Smooth muscle cell (in vitro differentiated cells): Measurements from ENCODE around the gene PLAC1. TPM values are rescaled to one million over a fixed set of nuclear protein-coding genes. Genes with fewer than 3 reads are reported as not detected.

Source experiments
- DNase-seq: peaks from one replicate; lab custom pipeline; 2025; ENCODE audit not compliant: unreplicated experiment; lab: John Stamatoyannopoulos, UW
- H2AFZ ChIP-seq: fragments of 200-600 bp; sonication (generic); 2 replicates; pipeline ENCODE4 v1.6.0; 2016; ENCODE audit warnings: antibody characterized with exemption, low read depth, mild to moderate bottlenecking
- H3F3A ChIP-seq: fragments of 200-600 bp; sonication (generic); 2 replicates; pipeline ENCODE4 v1.6.0; 2017; ENCODE audit warnings: antibody characterized with exemption, low read depth
- H3K27ac ChIP-seq: fragments of 200-600 bp; sonication (generic); 2 replicates; pipeline ENCODE4 v1.5.1; 2016; ENCODE audit warnings: low read depth, mild to moderate bottlenecking
- H3K27me3 ChIP-seq: fragments of 200-600 bp; sonication (generic); 2 replicates; pipeline ENCODE4 v1.6.1; 2016; ENCODE audit warnings: low read depth, mild to moderate bottlenecking
- H3K36me3 ChIP-seq: fragments of 200-600 bp; sonication (generic); 2 replicates; pipeline ENCODE4 v1.5.1; 2016; ENCODE audit warnings: low read depth
- H3K4me1 ChIP-seq: fragments of 200-600 bp; sonication (generic); 2 replicates; pipeline ENCODE4 v1.5.1; 2016; ENCODE audit warnings: low read depth
- H3K4me2 ChIP-seq: fragments of 200-600 bp; sonication (generic); 2 replicates; pipeline ENCODE4 v1.6.0; 2016; ENCODE audit warnings: mild to moderate bottlenecking
- H3K4me3 ChIP-seq: fragments of 200-600 bp; sonication (generic); 2 replicates; pipeline ENCODE4 v1.5.1; 2016; ENCODE audit warnings: mild to moderate bottlenecking
- H3K79me2 ChIP-seq: fragments of 200-600 bp; sonication (generic); 2 replicates; pipeline ENCODE4 v1.6.0; 2016; ENCODE audit warnings: low read depth, mild to moderate bottlenecking
- H3K9ac ChIP-seq: fragments of 200-600 bp; sonication (generic); 2 replicates; pipeline ENCODE4 v1.6.0; 2016; ENCODE audit warnings: low read depth
- H3K9me3 ChIP-seq: fragments of 200-600 bp; sonication (generic); replicated peaks from 2 replicates; pipeline ENCODE4 v1.5.1; 2016; ENCODE audit warnings: low read depth
- H4K20me1 ChIP-seq: fragments of 200-600 bp; sonication (generic); 2 replicates; pipeline ENCODE4 v1.6.0; 2016; ENCODE audit warnings: low read depth
- CTCF ChIP-seq: fragments of 200-600 bp; sonication (generic); IDR thresholded peaks from 2 replicates; pipeline ENCODE4 v1.5.1; 2017; ENCODE audit warnings: borderline replicate concordance, mild to moderate bottlenecking, antibody characterized with exemption; ENCODE audit not compliant: insufficient read depth, poor library complexity, severe bottlenecking
- WGBS: methylation state at CpG from one replicate; pipeline ENCODE4 v1.1.7; 2016; ENCODE audit warnings: low lambda C conversion rate; 5-methylcytosine and 5-hydroxymethylcytosine counted together
- polyA plus RNA-seq: library from polyadenylated mRNA; unstranded; fragments of >200 nt; fragmentation: Nextera tagmentation; extraction: Ambion mirVana; gene quantifications from 2 replicates; pipeline ENCODE4 v1.2.1, GENCODE V29; 2016
- total RNA-seq: library from RNA; depleted of rRNA; stranded (reverse); fragments of >200 nt; gene quantifications from 2 replicates; pipeline ENCODE4 v1.2.3, GENCODE V29; 2014

PLAC1 gene
- total RNA-seq: 0.31 and 1.0 TPM in 2 replicates
- 1.1 TPM in 2 replicates for polyA plus RNA-seq

GRCh38 chrX:134658002-134658759 is at the start of gene PLAC1:
TSS of gene PLAC1 (minus strand) at chrX:134658471. CDS start at chrX:134566682, 91,789 bp downstream.
- Histone ChIP-seq H2AFZ (no peak within 1 kb of the TSS), H3K4me1 (no peaks in the 10 kb centered on the region), H3K4me2 (no peak within 1 kb of the TSS), H3K36me3 (no peaks in the 10 kb centered on the region), H3K27ac (no peak within 1 kb of the TSS), H3K9ac (no peak within 1 kb of the TSS), H3K4me3 (no peak within 1 kb of the TSS), H4K20me1 (no peaks in the 10 kb centered on the region), H3K27me3 (no peaks in the 10 kb centered on the region), H3F3A (no peaks in the 10 kb centered on the region), H3K79me2 (no peaks in the 10 kb centered on the region), H3K9me3 (no peaks in the 10 kb centered on the region)
- 56% methylated on average over 5 of the region's 5 CpGs for WGBS
- TF ChIP-seq CTCF: no peak
- no peak for DNase-seq

GRCh38 chrX:134706138-134706537 is 47.9 kb upstream of the PLAC1 start:
- Histone ChIP-seq H3K27ac (no peak overlapping the region), H4K20me1 (no peaks in the 10 kb centered on the region), H3K4me3 (no peak overlapping the region), H2AFZ (no peak overlapping the region), H3F3A (no peaks in the 10 kb centered on the region), H3K4me1 (no peaks in the 10 kb centered on the region), H3K9ac (no peak overlapping the region), H3K79me2 (no peaks in the 10 kb centered on the region), H3K36me3 (no peaks in the 10 kb centered on the region), H3K27me3 (no peaks in the 10 kb centered on the region), H3K9me3 (no peaks in the 10 kb centered on the region), H3K4me2 (no peak overlapping the region)
- no peak for TF ChIP-seq CTCF
- WGBS: 80% methylated on average over 5 of the region's 5 CpGs
- no peak for DNase-seq

- DNase-seq: no peak
- H3K4me1 ChIP-seq: no peaks in the 10 kb centered on the region
- WGBS: 78% methylated on average over 1 of the region's 1 CpG
- H3K4me2 ChIP-seq: no peak overlapping the region
- H3K79me2 ChIP-seq: no peaks in the 10 kb centered on the region
- TF ChIP-seq CTCF: no peak
- no peak overlapping the region for H3K4me3 ChIP-seq
- no peak overlapping the region for H3K27ac ChIP-seq
- no peaks in the 10 kb centered on the region for H4K20me1 ChIP-seq
- H3F3A ChIP-seq: no peaks in the 10 kb centered on the region
- H3K36me3 ChIP-seq: no peaks in the 10 kb centered on the region
- no peaks in the 10 kb centered on the region for H3K9me3 ChIP-seq
- no peaks in the 10 kb centered on the region for H3K27me3 ChIP-seq
- no peak overlapping the region for H2AFZ ChIP-seq
- H3K9ac ChIP-seq: no peak overlapping the region
Measured at GRCh38 chrX:134695999-134696398, 37.7 kb upstream of the PLAC1 start.
